Glomerular visceral epithelial cell (primary cell): ENCODE data around the gene NRF1.

Experiments used
- DNase-seq: peaks from one replicate; pipeline ENCODE4 v3.0.0-alpha.2; 2016; ENCODE audit errors: extremely low spot score

The NRF1 gene

DNA sequence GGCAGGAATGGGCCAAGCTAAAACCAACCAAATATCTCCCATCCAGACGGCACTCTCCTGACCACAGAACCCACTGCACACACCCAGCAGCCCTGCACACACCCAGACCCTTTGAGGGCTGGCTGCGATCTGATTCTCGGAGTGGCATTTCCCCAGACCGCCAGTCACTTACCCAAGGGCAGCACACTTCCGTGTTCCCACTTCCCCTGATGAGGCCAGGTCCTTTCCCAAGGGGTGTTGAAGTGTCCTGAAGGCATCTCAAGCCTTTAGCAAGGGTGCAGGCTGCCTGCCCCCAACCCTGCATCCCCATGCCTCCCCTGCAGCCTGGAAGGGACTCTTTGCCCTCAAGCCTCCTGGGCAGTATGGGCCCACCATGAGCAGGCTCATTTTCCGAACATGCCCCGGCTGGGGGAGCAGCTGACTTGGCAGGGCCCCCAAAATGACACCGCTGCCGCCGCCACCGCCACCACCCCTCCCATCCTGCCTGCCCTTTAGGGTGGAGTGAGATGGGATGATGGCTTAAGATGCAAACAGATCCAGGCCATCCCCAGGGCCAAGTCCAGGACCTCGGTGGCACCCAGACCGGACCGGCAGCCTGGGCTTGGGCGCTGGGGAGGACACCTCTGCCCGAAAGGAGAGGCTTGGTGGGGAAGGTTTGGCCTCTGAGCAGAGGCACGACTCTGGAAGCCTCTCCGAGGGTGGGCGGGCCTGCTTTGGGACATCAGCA lies 159.8 kb downstream of the NRF1 start:
- no peak for DNase-seq

DNA sequence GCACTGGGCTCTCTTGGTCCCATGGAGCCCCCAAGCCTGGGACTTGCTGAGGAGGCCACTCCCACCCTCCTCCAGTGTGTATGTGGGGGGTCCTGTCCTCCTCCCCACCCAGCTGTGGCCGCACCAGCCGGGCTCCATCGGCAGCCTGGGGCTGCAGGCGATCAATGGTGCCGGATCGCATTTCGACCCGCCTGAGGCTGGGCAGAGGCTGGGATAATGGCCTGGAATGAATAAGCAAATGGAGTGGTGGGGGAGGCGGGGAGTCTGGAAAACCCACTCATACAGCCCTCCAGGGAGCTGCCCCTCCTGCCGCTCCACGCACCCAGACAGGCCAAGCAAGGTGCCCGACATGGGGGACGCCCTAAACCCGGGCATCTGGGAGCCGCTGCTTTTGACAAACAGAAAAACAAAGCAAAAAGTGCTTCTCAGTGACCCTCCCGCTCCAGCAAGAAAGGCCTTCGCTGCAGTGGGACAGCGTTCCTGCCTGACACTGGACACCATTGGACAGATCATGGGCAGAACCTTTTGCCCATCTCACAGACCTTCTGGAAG lies 160.5 kb downstream of the NRF1 start:
- no peak for DNase-seq

GRCh38 chr7:129772646-129773280 lies 161.2 kb downstream of the NRF1 start:
- no peak for DNase-seq

- peak; percentile 57 for DNase-seq
These were observed 161.8 kb downstream of the NRF1 start for GRCh38 chr7:129773328-129773731.

GRCh38 chr7:129773871-129774270 lies 162.4 kb downstream of the NRF1 start:
- peak; percentile 23 for DNase-seq

- DNase-seq = no peak
These were observed 162.8 kb downstream of the NRF1 start for GRCh38 chr7:129774359-129774758.

- DNase-seq = no peak
These were observed 163.6 kb downstream of the NRF1 start for GRCh38 chr7:129774871-129775694.

DNA sequence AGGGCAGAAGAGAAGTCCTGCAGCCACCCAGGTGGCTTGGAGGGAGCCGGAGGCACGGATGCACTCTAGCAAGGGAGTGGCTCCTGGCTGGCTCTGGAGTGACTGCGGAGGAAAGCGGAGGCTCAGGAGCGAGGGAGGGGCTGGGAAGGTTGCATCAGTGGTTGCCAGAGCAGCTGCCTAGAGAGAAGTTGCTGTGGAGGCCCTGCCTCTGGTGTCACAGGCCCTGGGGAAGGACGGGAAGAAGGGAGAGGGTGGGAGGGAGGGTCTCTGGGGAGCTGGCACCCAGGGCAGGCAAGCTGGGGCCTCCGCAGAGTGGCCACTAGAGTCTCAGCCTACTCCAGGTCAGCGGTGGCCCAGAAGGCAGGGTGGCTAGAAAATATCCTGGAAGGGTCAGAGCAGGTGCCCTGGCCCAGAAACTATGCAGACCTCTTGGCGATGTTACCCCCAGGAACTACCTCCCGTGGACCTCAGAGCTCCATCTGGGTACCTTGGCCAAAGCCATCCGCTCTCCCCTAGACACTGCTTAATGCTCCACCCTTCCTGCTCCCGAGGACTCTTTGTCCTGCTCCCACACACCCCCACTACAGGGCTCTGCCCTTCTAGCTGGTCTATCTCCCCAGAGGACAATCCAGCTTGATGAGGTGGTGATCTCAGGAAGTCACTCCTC lies 164.3 kb downstream of the NRF1 start:
- no peak for DNase-seq

- no peak for DNase-seq
These were observed 164.8 kb downstream of the NRF1 start for GRCh38 chr7:129776362-129776722.

DNA sequence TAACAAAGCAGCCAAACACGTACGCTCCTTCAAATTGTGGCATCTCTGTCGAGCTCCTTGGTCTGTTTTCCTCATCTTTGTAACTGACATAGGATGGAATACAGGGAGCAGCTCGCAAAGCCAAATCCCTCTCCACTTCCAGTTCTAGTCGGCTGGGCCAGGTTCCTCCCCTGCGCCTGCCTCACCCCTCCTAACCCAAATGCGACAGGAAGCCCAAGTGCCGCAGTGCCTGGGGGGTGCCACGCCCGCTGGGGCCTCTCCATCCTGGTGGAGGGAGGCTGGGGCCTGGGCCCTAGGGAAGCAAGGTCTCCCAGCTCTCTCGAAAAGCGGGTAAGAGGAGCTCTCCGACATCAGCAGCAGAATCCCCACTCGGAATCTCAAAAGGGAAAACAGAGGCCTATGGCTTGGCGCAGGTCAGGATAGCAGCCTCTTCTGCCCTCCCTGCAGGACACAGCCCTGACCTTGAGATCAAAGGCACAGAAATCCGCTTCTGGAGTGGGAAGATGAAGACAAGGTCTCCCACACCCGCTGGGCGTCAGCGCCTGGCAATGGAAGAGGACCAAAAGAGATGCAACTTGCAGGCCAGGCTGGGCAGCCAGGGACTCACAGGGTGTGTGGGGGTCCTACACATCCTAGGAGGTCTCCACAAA lies 165.8 kb downstream of the NRF1 start:
- DNase-seq = no peak

GRCh38 chr7:129777993-129778769 lies 166.7 kb downstream of the NRF1 start:
- no peak for DNase-seq

- DNase-seq = peak; percentile 42
These were observed 167.5 kb downstream of the NRF1 start for GRCh38 chr7:129778770-129779601.

GRCh38 chr7:129779602-129780256 lies 168.2 kb downstream of the NRF1 start:
- DNase-seq = peak; percentile 55

DNA sequence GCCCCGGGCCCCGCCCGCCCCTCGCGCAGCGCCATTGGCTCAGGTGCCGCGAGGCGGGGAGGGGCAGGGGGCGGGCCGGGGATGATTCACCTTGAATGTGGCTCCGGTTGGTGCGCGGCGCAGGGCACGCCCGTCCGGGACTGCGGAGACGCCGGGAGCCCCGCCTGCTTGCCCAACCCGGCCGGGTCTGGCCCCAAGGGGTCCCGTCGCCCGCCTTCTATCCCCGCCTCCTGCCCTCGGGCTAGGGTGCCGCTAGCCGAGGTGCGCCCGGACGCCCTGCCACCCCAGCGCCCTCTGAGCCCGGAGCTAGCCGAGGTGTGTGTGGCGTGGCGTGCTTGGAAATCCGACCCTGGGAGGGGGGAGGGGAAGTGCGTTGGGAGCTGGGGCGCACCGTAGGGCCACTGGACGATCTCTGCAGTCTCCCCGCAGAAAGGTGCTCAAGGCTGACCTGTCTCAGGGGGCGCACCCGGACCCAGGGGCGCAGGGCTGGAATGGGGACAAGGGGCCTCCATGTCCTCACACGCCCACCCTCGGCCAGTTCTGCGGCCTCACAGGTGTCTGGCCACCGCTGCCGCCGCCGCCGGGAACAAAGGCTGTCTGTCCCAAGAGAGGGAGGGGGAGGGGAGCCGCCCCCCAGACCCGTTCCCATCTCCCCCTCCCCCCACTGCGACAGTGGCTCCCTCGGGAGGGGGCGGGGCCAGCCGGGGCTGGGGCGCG lies 168.9 kb downstream of the NRF1 start:
- DNase-seq = peak; percentile 90

- peak; percentile 25 for DNase-seq
These were observed 169.7 kb downstream of the NRF1 start for GRCh38 chr7:129780974-129781927.

- no peak for DNase-seq
These were observed 170.7 kb downstream of the NRF1 start for GRCh38 chr7:129781928-129782817.
